Body of pancreas (tissue), 4 donors: ENCODE results near the gene UBL4A. TPM values are rescaled to one million over a fixed set of nuclear protein-coding genes. Genes with fewer than 3 reads are reported as not detected.
A peak's percentile ranks its signal among the peaks of the same experiment; 100 is the strongest.

ENCODE experiments used
- ATAC-seq: fragments of 150-250 bp; one replicate; pipeline ENCODE4 v1.9.1; 2016
- DNase-seq, 4 donors: peaks; one replicate each; pipeline ENCODE4 v3.0.0-alpha.2; 2019
- H3K27ac ChIP-seq, 4 donors: fragments of 200-600 bp; sonication (generic); 1 replicate in 3 of 4; 2 replicates in 1 of 4; pipeline versions ENCODE4 v1.5.1 to v1.6.1; 2016 to 2019; ENCODE audit warnings: mild to moderate bottlenecking in 1 of 4, mixed read lengths in 1 of 4, moderate library complexity in 1 of 4
- H3K27me3 ChIP-seq, 2 donors: fragments of 200-600 bp; sonication (generic); one replicate each; pipeline ENCODE4 v1.6.0; 2016; ENCODE audit warnings: mild to moderate bottlenecking in 1 of 2
- H3K36me3 ChIP-seq, 2 donors: fragments of 200-600 bp; sonication (generic); replicated peaks in 1 of 2; 2 replicates each; pipeline ENCODE4 v1.5.1; 2016; ENCODE audit warnings: low read depth in 2 of 2; ENCODE audit not compliant: insufficient read depth in 1 of 2
- H3K4me1 ChIP-seq: fragments of 200-600 bp; sonication (generic); one replicate; pipeline ENCODE4 v1.6.0; 2016
- H3K4me3 ChIP-seq, 2 donors: fragments of 200-600 bp; sonication (generic); 1 replicate in 1 of 2; 2 replicates in 1 of 2; pipeline ENCODE4 v1.5.1; 2016 to 2019
- H3K9me3 ChIP-seq, 3 donors: fragments of 200-600 bp; sonication (generic); 1 replicate in 2 of 3; 2 replicates in 1 of 3; pipeline ENCODE4 v1.5.1; 2016
- CTCF ChIP-seq, 7 experiments: fragments of 450-650 bp in 4 of 7; fragments of 200-600 bp in 3 of 7; sonication (generic) in 3 of 7; IDR thresholded peaks; one replicate each; pipeline ENCODE4 v1.5.1; 2016 to 2019; ENCODE audit warnings: antibody characterized with exemption in 7 of 7
- POLR2A ChIP-seq, 3 donors: fragments of 450-650 bp; IDR thresholded peaks; one replicate each; pipeline ENCODE4 v1.6.1; 2016; ENCODE audit warnings: antibody characterized with exemption in 3 of 3, mild to moderate bottlenecking in 2 of 3
- WGBS, 2 donors: methylation state at CpG; one replicate each; pipeline ENCODE4 v1.1.5; 2017; 5-methylcytosine and 5-hydroxymethylcytosine counted together
- intact Hi-C: fragments of 100-400 bp; cut with DNase I; formaldehyde crosslinking; loops from one replicate; pipeline ENCODE4 v1.15.1; 2023
- total RNA-seq, 2 donors: library from RNA; depleted of rRNA; stranded (reverse); fragments of >200 nt; gene quantifications; one replicate each; pipeline ENCODE4 v1.1.0, GENCODE V29; 2016

Gene UBL4A
- total RNA-seq = 10 to 100 TPM; 24.9 to 34.9 TPM

GRCh38 chrX:154486396-154487207, at the start of gene UBL4A:
UBL4A (minus strand) TSS chrX:154486615; CDS start chrX:154486584, 31 bp downstream.
- Histone ChIP-seq H3K36me3 (no peaks in the 10 kb centered on the region), H3K27ac (peak within 1 kb of the TSS; percentile 80 to 89 (median 84)), H3K27me3 (no peaks in the 10 kb centered on the region), H3K4me1 (peaks cover 50% of the 10 kb centered on the region), H3K4me3 (peak within 1 kb of the TSS; percentile 7 to 32), H3K9me3 (no peaks in the 10 kb centered on the region)
- TF ChIP-seq POLR2A (IDR thresholded peaks at IDR 0.05) (peak; percentile 27 to 56 (median 39)), CTCF (IDR thresholded peaks at IDR 0.05) (peak in 3 of 7 experiments; percentile 13 to 18 (median 17))
- DNase-seq (peak; percentile 74 to 85 (median 82)), ATAC-seq (peak; percentile 57)
- intact Hi-C loops = no loop called here
- WGBS, 2 donors = 1 to 20% methylated on average over 1 to 42 of the region's 95 CpGs

DNA sequence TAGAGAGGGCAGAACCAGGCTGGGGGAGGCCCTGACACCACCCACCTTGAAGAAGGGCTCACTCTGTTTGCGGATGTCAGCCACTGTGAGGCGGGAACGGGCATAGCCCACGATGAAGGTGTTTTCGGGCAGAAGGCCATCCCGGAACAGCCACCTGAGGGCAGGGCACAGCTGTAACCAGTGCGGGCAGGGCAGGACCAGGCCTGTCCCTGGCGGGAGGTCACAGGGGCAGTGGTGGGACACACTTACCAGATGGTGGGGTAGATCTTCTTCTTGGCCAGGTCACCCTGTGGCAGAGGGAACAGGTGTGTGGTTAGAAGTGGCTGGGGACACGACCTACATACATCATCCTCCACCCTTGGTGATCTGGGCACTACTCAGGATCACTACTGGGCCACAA, 49.5 kb upstream of the UBL4A start:
- 60 to 77% methylated on average over 1 to 4 of the region's 9 CpGs for WGBS, 2 donors
- H3K4me3 ChIP-seq = no peak overlapping the region
- H3K9me3 ChIP-seq = no peaks in the 10 kb centered on the region
- TF ChIP-seq POLR2A (IDR thresholded peaks at IDR 0.05) (no peak), CTCF (IDR thresholded peaks at IDR 0.05) (no peak)
- H3K27ac ChIP-seq = no peak overlapping the region
- DNase-seq = no peak
- H3K4me1 ChIP-seq = peaks cover 4% of the 10 kb centered on the region
- intact Hi-C loops = no loop called here
- H3K27me3 ChIP-seq = no peaks in the 10 kb centered on the region
- H3K36me3 ChIP-seq = no peaks in the 10 kb centered on the region
- ATAC-seq = no peak

DNA sequence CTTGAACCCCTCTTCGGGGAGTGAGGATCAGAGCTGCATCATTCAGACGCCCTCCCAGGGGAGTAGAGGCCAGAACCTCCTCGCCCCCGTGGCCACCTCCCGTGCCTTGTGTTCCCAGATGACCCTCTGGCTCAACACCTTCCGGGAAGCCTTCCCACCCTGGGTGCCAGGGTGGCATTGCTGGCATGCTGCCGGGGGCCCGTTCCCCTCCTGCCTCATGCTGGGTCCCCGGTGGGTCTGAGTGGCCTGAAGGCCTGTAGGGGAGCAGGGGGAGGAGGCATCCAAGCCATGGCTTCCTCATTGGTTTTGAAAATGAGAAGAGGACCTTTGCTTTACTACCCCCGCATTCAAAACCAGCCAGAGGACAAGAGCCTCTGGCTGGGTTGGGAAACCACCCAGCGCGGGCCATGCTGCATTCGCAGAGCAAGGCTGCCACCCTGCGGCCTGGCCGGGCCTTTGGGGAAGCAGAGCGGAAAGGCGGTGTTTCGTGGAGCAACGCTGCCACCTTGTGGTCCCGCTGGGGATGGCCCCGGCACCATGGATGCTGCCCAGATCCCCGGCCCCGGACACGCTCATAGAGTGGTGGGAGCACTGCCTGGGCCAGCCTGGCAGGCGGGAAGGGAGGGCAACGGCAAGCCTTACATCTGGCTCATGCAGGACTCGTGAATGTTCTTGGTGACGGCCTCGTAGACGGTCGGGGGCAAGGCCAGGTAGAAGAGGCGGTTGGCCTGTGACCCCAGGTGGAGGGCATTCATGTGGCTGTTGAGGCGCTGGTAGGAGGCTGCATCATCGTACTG, 48.3 kb upstream of the UBL4A start:
- H3K36me3 ChIP-seq = no peaks in the 10 kb centered on the region
- intact Hi-C loops = no loop called here
- TF ChIP-seq CTCF (IDR thresholded peaks at IDR 0.05) (peak; percentile 83 to 100 (median 99)), POLR2A (IDR thresholded peaks at IDR 0.05) (no peak)
- ATAC-seq = peak; percentile 99
- H3K4me1 ChIP-seq = peaks cover 4% of the 10 kb centered on the region
- 14% methylated on average over 26 of the region's 34 CpGs; no CpG with 5 or more reads in 1 of the 2 donors for WGBS, 2 donors
- no peak overlapping the region for H3K4me3 ChIP-seq
- peak overlapping the region in 2 of 4 donors; percentile 41 to 55 for H3K27ac ChIP-seq
- DNase-seq = peak; percentile 88 to 95 (median 91)
- no peaks in the 10 kb centered on the region for H3K9me3 ChIP-seq
- no peaks in the 10 kb centered on the region for H3K27me3 ChIP-seq

DNA sequence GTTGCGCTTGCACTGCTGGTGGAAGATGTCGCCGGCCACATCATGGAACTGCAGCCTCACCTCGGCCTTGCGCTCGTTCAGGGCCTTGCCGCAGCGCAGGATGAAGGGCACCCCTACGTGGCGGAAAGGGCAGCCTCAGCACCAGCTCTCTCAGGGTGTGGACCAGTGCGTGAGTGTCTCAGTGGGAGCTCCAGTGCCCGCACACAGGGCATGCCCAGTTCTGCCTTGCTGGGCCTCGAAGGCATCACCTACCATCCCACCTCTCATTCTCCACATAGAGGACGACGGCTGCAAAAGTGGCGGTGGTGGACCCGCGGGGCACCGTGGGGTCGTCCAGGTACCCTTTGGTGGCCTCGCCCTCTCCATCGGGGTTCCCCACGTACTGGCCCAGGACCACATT, 46.3 kb upstream of the UBL4A start:
- DNase-seq (no peak), ATAC-seq (no peak)
- no peak overlapping the region for H3K27ac ChIP-seq
- peaks cover 4% of the 10 kb centered on the region for H3K4me1 ChIP-seq
- 84% methylated on average over 8 of the region's 23 CpGs; no CpG with 5 or more reads in 1 of the 2 donors for WGBS, 2 donors
- no peak for TF ChIP-seq CTCF (IDR thresholded peaks at IDR 0.05)
- no peak for TF ChIP-seq POLR2A (IDR thresholded peaks at IDR 0.05)
- intact Hi-C loops = no loop called here
- H3K9me3 ChIP-seq = no peaks in the 10 kb centered on the region
- no peaks in the 10 kb centered on the region for H3K36me3 ChIP-seq
- H3K27me3 ChIP-seq = no peaks in the 10 kb centered on the region
- H3K4me3 ChIP-seq = no peak overlapping the region
